Glutamatergic neuron (in vitro differentiated cells): ENCODE results near the gene GJB4. TPM values are rescaled to one million over a fixed set of nuclear protein-coding genes. Genes with fewer than 3 reads are reported as not detected.

Source experiments
- DNase-seq: peaks from one replicate; pipeline ENCODE4 v3.0.0; 2022
- H3K27ac Mint-ChIP-seq: one replicate; pipeline ENCODE4 v1.8.0; 2020; ENCODE audit warnings: mild to moderate bottlenecking, mixed read lengths, inconsistent platforms; ENCODE audit not compliant: unreplicated experiment
- H3K27me3 Mint-ChIP-seq: one replicate; pipeline ENCODE4 v1.8.0; 2020; ENCODE audit warnings: mild to moderate bottlenecking, moderate library complexity, mixed read lengths, inconsistent platforms; ENCODE audit not compliant: unreplicated experiment
- H3K36me3 Mint-ChIP-seq: one replicate; pipeline ENCODE4 v1.8.0; 2020; ENCODE audit warnings: mild to moderate bottlenecking, mixed read lengths, inconsistent platforms; ENCODE audit not compliant: unreplicated experiment
- H3K4me1 Mint-ChIP-seq: one replicate; pipeline ENCODE4 v1.8.0; 2020; ENCODE audit warnings: mild to moderate bottlenecking, low read depth, mixed read lengths, inconsistent platforms; ENCODE audit not compliant: unreplicated experiment
- H3K4me3 Mint-ChIP-seq: one replicate; pipeline ENCODE4 v1.8.0; 2020; ENCODE audit warnings: mild to moderate bottlenecking, mixed read lengths, inconsistent platforms; ENCODE audit not compliant: unreplicated experiment
- H3K9me3 Mint-ChIP-seq: one replicate; pipeline ENCODE4 v1.8.0; 2020; ENCODE audit warnings: mild to moderate bottlenecking, moderate library complexity, mixed read lengths, inconsistent platforms; ENCODE audit not compliant: unreplicated experiment
- CTCF ChIP-seq: fragments of 200-600 bp; sonication (generic); IDR thresholded peaks from one replicate; pipeline ENCODE4 v1.5.0; 2021; ENCODE audit not compliant: partially characterized antibody, unreplicated experiment
- total RNA-seq: library from RNA; stranded (reverse); fragmentation: NEBNext Ultra II Directional; extraction: Animal tissue kit (Norgen Biotek cat#: 25700); gene quantifications from one replicate; pipeline ENCODE4 v1.2.1, GENCODE V29; 2021; ENCODE audit not compliant: unreplicated experiment

The GJB4 gene
- total RNA-seq, 1 donor from 2014 or later: not detected

GRCh38 chr1:34754964-34755637 is 4.4 kb upstream of the GJB4 start, which contains the start of gene GJB5:
TSS of gene GJB5 (plus strand) at chr1:34755047. CDS start at chr1:34757331, 2,284 bp downstream.
- no peaks in the 10 kb centered on the region for H3K36me3 Mint-ChIP-seq
- H3K9me3 Mint-ChIP-seq: peaks cover 2% of the 10 kb centered on the region
- H3K27me3 Mint-ChIP-seq: peaks cover 3% of the 10 kb centered on the region
- H3K27ac Mint-ChIP-seq: no peak within 1 kb of the TSS
- no peak for DNase-seq
- no peak within 1 kb of the TSS for H3K4me3 Mint-ChIP-seq
- TF ChIP-seq CTCF: no peak
- no peaks in the 10 kb centered on the region for H3K4me1 Mint-ChIP-seq

- H3K27me3 Mint-ChIP-seq: peaks cover 3% of the 10 kb centered on the region
Measured at GRCh38 chr1:34755961-34756360, 3.6 kb upstream of the GJB4 start.

GRCh38 chr1:34757386-34757785 is 2.2 kb upstream of the GJB4 start:
- Mint-ChIP-seq H3K9me3 (peaks cover 2% of the 10 kb centered on the region), H3K27me3 (peaks cover 1% of the 10 kb centered on the region), H3K4me1 (no peaks in the 10 kb centered on the region), H3K27ac (no peak overlapping the region), H3K4me3 (no peak overlapping the region), H3K36me3 (no peaks in the 10 kb centered on the region)
- DNase-seq: no peak
- TF ChIP-seq CTCF: no peak

More at GRCh38 chr1:34755961-34756360, 3.6 kb upstream of the GJB4 start:
- no peak for DNase-seq
- H3K27ac Mint-ChIP-seq: no peak overlapping the region
- TF ChIP-seq CTCF: no peak
- H3K4me1 Mint-ChIP-seq: no peaks in the 10 kb centered on the region
- no peaks in the 10 kb centered on the region for H3K36me3 Mint-ChIP-seq
- peaks cover 2% of the 10 kb centered on the region for H3K9me3 Mint-ChIP-seq
- no peak overlapping the region for H3K4me3 Mint-ChIP-seq

GRCh38 chr1:34758751-34759150 is 789 bp upstream of the GJB4 start:
- H3K9me3 Mint-ChIP-seq: peaks cover 2% of the 10 kb centered on the region
- peaks cover 3% of the 10 kb centered on the region for H3K36me3 Mint-ChIP-seq
- peaks cover 3% of the 10 kb centered on the region for H3K27me3 Mint-ChIP-seq
- no peak overlapping the region for H3K4me3 Mint-ChIP-seq
- no peak for TF ChIP-seq CTCF
- DNase-seq: no peak
- H3K4me1 Mint-ChIP-seq: no peaks in the 10 kb centered on the region
- H3K27ac Mint-ChIP-seq: no peak overlapping the region

GRCh38 chr1:34761176-34761761 is 1.7 kb downstream of the GJB4 start:
- no peak overlapping the region for H3K4me3 Mint-ChIP-seq
- H3K36me3 Mint-ChIP-seq: peaks cover 3% of the 10 kb centered on the region
- TF ChIP-seq CTCF: no peak
- peaks cover 2% of the 10 kb centered on the region for H3K9me3 Mint-ChIP-seq
- no peaks in the 10 kb centered on the region for H3K4me1 Mint-ChIP-seq
- H3K27me3 Mint-ChIP-seq: peaks cover 2% of the 10 kb centered on the region
- no peak for DNase-seq
- no peak overlapping the region for H3K27ac Mint-ChIP-seq
